HEK293T (cell line): ENCODE measurements around the gene KRTAP5-1.
"Not testable (repeated sequence)": the region's sequence is repeated elsewhere in the genome, so short reads cannot be mapped to it uniquely, and the experiment has no call there.

ENCODE experiments used
- CTCF ChIA-PET: fragments of 350-600 bp; formaldehyde crosslinking; extraction: SDS; loops from one replicate; lab custom pipeline; 2021; ENCODE audit warnings: antibody characterized with exemption, inconsistent platforms; lab: Yijun Ruan, JAX
- POLR2A ChIA-PET: fragments of 350-600 bp; formaldehyde crosslinking; extraction: SDS; loops from one replicate; lab custom pipeline; 2020; ENCODE audit warnings: antibody characterized with exemption, inconsistent platforms; lab: Yijun Ruan, JAX
- DNase-seq: peaks from one replicate; pipeline ENCODE4 v3.0.0; 2012; ENCODE audit warnings: mixed read lengths; ENCODE audit errors: extremely low spot score
- ARNT ChIP-seq: fragments of 450-650 bp; IDR thresholded peaks from 2 replicates; pipeline ENCODE4 v1.6.1; 2017; ENCODE audit warnings: mild to moderate bottlenecking
- BHLHE40 ChIP-seq: fragments of 450-650 bp; IDR thresholded peaks from 2 replicates; pipeline ENCODE4 v1.6.1; 2016; ENCODE audit warnings: mild to moderate bottlenecking, moderate library complexity, borderline replicate concordance
- CTBP1 ChIP-seq: fragments of 450-650 bp; IDR thresholded peaks from 2 replicates; pipeline ENCODE4 v1.6.1; 2016; ENCODE audit warnings: borderline replicate concordance
- ELF4 ChIP-seq: fragments of 450-650 bp; IDR thresholded peaks from 2 replicates; pipeline ENCODE4 v1.6.1; 2017; ENCODE audit warnings: antibody characterized with exemption
- FOXA1 ChIP-seq: fragments of 450-650 bp; IDR thresholded peaks from 2 replicates; pipeline ENCODE4 v1.6.1; 2016; ENCODE audit warnings: mild to moderate bottlenecking
- FOXK2 ChIP-seq: fragments of 450-650 bp; IDR thresholded peaks from 2 replicates; pipeline ENCODE4 v1.6.1; 2016; ENCODE audit warnings: mild to moderate bottlenecking
- FOXM1 ChIP-seq: fragments of 450-650 bp; IDR thresholded peaks from 2 replicates; pipeline ENCODE4 v1.6.1; 2017; ENCODE audit warnings: mild to moderate bottlenecking, borderline replicate concordance
- HDGF ChIP-seq: fragments of 450-650 bp; IDR thresholded peaks from 2 replicates; pipeline ENCODE4 v1.6.1; 2017; ENCODE audit warnings: antibody characterized with exemption, borderline replicate concordance
- L3MBTL2 ChIP-seq: fragments of 450-650 bp; conservative IDR thresholded peaks from 2 replicates; pipeline ENCODE4 v1.6.1; 2016; ENCODE audit warnings: mild to moderate bottlenecking
- LEF1 ChIP-seq: fragments of 450-650 bp; IDR thresholded peaks from 2 replicates; pipeline ENCODE4 v1.6.1; 2017; ENCODE audit warnings: mild to moderate bottlenecking, borderline replicate concordance
- NFRKB ChIP-seq: fragments of 450-650 bp; IDR thresholded peaks from 2 replicates; pipeline ENCODE4 v1.6.1; 2016; ENCODE audit warnings: mild to moderate bottlenecking, moderate library complexity
- SP1 ChIP-seq: fragments of 450-650 bp; IDR thresholded peaks from 2 replicates; pipeline ENCODE4 v1.6.1; 2017
- SUZ12 ChIP-seq: fragments of 450-650 bp; IDR thresholded peaks from 2 replicates; pipeline ENCODE4 v1.6.1; 2016; ENCODE audit warnings: mild to moderate bottlenecking
- TARDBP ChIP-seq: fragments of 450-650 bp; IDR thresholded peaks from 2 replicates; pipeline ENCODE4 v1.6.1; 2016
- ZNF384 ChIP-seq: fragments of 450-650 bp; IDR thresholded peaks from 2 replicates; pipeline ENCODE4 v1.6.1; 2016
- TF ChIP-seq, protein P1 (sequence below): fragments of 450-650 bp; IDR thresholded peaks from 2 replicates; pipeline ENCODE4 v1.6.1; 2016

The KRTAP5-1 gene

DNA sequence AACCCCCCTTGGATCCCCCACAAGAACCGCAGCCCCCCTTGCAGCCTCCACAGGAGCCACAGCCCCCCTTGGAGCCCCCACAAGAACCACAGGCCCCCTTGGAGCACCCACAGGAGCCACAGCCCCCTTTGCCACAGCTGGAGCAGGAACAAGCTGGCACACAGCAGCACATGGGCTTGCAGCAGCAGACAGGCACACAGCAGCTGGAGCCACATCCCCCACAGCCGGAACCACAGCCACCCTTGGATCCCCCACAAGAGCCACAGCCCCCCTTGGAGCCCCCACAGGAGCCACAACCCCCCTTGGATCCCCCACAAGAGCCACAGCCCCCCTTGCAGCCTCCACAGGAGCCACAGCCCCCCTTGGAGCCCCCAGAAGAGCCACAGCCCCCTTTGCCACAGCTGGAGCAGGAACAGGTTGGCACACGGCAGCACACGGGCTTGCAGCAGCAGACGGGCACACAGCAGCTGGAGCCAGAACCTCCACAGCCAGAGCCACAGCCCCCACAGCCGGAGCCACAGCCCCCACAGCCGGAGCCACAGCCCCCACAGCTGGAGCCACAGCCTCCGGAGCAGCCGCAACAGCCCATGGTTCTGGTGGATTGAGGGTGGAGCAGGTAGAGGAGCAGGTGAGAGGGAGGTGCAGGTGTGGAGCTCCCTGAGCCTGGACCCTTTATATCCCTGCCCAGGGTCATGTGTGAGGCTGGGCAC is at the start of gene KRTAP5-1:
TSS of gene KRTAP5-1 (minus strand) at position 623 of the 710 bp plus-strand sequence. CDS start at position 589, 34 bp downstream.
- POLR2A ChIA-PET, DNase-seq, CTCF ChIA-PET: not testable (repeated sequence)

DNA sequence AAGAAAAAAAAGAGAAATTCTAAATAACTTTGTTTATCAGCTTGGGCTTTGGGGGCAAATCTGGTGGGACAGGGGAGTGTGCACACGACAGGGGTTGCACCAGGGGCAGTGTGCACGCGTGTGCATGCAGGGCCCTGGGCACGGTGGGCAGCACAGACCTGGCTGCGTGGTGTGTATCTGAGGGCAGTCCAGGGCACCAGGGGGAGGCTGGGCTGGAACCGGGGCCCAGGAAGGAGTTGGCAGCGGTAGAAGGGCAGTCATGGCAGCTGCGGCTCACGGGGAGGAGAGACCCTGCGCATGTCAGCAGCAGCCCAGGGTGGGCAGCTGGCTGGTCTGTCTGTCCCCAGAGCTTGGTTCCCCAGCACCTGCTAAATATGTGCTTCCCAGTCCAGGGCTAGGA is 48.8 kb upstream of the KRTAP5-1 start:
- POLR2A ChIA-PET: no interaction called here
- DNase-seq: no peak
- no peak for TF ChIP-seq L3MBTL2
- no peak for TF ChIP-seq TARDBP
- TF ChIP-seq BHLHE40: no peak
- TF ChIP-seq SUZ12: no peak
- no peak for TF ChIP-seq LEF1
- no peak for TF ChIP-seq NFRKB
- TF ChIP-seq ELF4: no peak
- no peak for TF ChIP-seq FOXK2
- no peak for TF ChIP-seq HDGF
- TF ChIP-seq ARNT: no peak
- no peak for TF ChIP-seq FOXM1
- no peak for TF ChIP-seq ZNF384
- TF ChIP-seq FOXA1: no peak
- TF ChIP-seq, protein P1, sequence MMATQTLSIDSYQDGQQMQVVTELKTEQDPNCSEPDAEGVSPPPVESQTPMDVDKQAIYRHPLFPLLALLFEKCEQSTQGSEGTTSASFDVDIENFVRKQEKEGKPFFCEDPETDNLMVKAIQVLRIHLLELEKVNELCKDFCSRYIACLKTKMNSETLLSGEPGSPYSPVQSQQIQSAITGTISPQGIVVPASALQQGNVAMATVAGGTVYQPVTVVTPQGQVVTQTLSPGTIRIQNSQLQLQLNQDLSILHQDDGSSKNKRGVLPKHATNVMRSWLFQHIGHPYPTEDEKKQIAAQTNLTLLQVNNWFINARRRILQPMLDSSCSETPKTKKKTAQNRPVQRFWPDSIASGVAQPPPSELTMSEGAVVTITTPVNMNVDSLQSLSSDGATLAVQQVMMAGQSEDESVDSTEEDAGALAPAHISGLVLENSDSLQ: no peak
- no peak for TF ChIP-seq SP1
- CTCF ChIA-PET: no interaction called here

DNA sequence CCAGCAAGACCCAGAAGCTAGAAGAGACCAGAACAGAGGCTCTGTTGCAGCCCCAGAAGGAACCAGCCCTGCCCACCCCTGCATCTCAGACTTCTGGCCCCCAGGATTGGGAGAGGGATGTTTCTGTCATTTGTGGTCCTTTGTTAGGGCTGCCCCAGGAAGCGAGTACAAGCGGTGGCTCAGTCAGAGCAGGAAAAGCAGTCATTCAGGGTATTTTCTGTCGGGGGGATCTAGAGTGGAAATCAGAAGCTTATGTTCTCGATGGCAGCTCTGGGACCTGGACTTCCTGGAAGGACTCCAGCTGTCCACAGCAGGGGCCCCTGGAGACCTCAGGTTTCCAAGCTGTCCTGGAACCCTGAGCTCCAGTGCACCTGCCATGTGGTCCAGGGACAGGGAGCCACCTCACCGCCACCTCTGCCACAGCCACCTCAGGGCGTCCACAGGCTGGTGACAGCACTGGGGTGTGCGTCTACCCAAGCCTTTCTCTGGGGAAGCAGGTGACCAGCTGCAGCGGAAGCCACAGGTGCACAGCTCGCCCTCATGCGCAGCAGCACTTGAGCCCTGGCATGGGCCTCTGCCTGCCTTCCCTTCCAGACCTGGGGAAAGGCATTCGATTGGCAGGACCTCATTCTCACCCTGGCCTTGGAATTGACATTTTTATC is 47.1 kb upstream of the KRTAP5-1 start:
- CTCF ChIA-PET: interaction anchor here (0.8 kb wide), 1 partner anchor 21 kb away, joined by 4 read pairs; no protein-coding TSS in a partner anchor
- POLR2A ChIA-PET: no interaction called here
- no peak for TF ChIP-seq ZNF384
- no peak for TF ChIP-seq L3MBTL2
- no peak for TF ChIP-seq FOXM1
- no peak for DNase-seq

DNA sequence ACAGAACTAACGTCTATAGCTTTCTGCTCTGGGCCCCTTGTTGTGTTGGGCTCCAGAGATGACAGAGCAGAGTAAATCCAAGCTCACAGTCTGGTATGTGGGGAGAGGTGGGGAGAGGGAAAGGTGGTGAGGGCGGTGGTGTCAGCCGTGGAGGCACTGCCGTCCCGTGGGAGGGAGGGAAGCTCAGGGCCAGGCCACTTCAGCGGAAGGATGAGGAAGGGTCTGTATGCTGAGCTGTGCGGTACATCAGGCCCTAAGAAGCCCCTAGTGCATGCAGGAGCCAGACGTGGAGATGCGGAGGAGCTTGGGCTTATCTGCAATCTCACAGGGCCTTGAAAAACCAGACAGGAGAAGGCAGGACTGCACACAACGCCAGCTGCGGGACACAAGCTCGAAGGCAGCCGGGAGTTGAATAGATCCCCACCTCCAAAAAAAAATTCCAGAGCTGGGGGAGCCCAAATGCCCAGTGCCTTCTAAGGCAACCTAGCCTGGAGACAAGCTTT is 46.0 kb upstream of the KRTAP5-1 start:
- POLR2A ChIA-PET: interaction anchor here (0.7 kb wide), 1 partner anchor 56 kb away, joined by 3 read pairs; no protein-coding TSS in a partner anchor
- CTCF ChIA-PET: interaction anchor here (0.5 to 1.5 kb wide), 6 partner anchors 8 to 371 kb away, joined by 3 to 4 read pairs (median 3); no protein-coding TSS in a partner anchor
- DNase-seq: no peak
- TF ChIP-seq ARNT: no peak
- no peak for TF ChIP-seq L3MBTL2
- TF ChIP-seq HDGF: no peak

- CTCF ChIA-PET: interaction anchor here (1.2 to 1.5 kb wide), 2 partner anchors 9 to 11 kb away, joined by 3 to 4 read pairs; no protein-coding TSS in a partner anchor
- TF ChIP-seq NFRKB: no peak
- TF ChIP-seq ARNT: no peak
- TF ChIP-seq CTBP1: no peak
- TF ChIP-seq SUZ12: no peak
- POLR2A ChIA-PET: no interaction called here
- DNase-seq: no peak
These were observed 45.2 kb upstream of the KRTAP5-1 start for GRCh38 chr11:1630271-1630670.

DNA sequence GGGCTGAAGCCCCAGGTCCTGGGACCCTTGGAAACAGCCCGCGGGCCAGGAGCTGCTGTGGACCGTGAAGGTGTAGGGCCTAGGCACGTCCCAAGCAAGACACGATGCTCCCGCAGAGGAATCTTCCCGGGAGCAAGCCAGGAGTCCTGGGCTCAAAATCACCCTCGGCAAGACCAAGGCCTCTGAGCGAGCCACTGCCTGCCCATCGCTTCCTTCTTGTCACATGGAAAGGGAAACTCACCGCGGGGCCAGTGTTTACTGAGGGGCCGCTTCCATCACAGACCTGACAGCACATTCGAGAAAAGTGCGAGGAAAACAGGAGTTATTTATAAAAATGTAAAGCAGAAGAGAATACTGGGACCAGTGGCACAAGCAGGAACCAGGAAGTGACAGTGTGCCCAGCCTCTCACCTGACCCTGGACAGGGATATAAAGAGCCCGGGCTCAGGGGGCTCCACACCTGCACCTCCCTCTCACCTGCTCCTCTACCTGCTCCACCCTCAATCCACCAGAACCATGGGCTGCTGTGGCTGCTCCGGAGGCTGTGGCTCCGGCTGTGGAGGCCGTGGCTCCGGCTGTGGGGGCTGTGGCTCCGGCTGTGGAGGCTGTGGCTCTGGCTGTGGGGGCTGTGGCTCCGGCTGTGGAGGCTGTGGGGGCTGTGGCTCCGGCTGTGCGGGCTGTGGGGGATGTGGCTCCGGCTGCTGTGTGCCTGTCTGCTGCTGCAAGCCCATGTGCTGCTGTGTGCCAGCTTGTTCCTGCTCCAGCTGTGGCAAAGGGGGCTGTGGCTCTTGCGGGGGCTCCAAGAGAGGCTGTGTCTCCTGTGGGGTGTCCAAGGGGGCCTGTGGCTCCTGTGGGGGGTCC is 44.5 kb upstream of the KRTAP5-1 start, which contains the start of gene KRTAP5-5:
TSS of gene KRTAP5-5 (plus strand) at position 450 of the 860 bp plus-strand sequence. CDS start at position 516, 66 bp downstream.
- CTCF ChIA-PET: interaction anchor here (0.6 to 1.5 kb wide), 3 partner anchors 8 to 34 kb away, joined by 3 read pairs; no protein-coding TSS in a partner anchor
- no peak for DNase-seq
- POLR2A ChIA-PET: no interaction called here
- TF ChIP-seq, protein P1: no peak
- no peak for TF ChIP-seq ELF4
